ENCODE measurements around the gene PIGB. TPM values are rescaled to one million over a fixed set of nuclear protein-coding genes. Genes with fewer than 3 reads are reported as not detected.
"Not testable (repeated sequence)": the region's sequence is repeated elsewhere in the genome, so short reads cannot be mapped to it uniquely, and the experiment has no call there.

The PIGB gene
- total and polyA plus RNA-seq, 9 donors: 4.8 to 9.3 (median 6.5) TPM

- H3K27me3 ChIP-seq (ENCODE audit: control insufficient read depth, insufficient read depth, low read length); H3K9me3 ChIP-seq (replicated peaks; ENCODE audit: control insufficient read depth, low read depth, low read length); DNase-seq; H3K4me3 ChIP-seq (ENCODE audit: low read length); H3K27ac ChIP-seq (ENCODE audit: low read length); H3K4me1 ChIP-seq (ENCODE audit: control insufficient read depth, insufficient read depth, low read length): not testable (repeated sequence)
- WGBS (ENCODE audit: insufficient coverage): no CpG with 5 or more reads among the region's 32 CpGs
- peaks cover 13% of the 10 kb centered on the region for H3K36me3 ChIP-seq (ENCODE audit: control insufficient read depth, insufficient read depth, low read length)
These were observed 16.2 kb upstream of the PIGB start for GRCh38 chr15:55302801-55303200.

DNA sequence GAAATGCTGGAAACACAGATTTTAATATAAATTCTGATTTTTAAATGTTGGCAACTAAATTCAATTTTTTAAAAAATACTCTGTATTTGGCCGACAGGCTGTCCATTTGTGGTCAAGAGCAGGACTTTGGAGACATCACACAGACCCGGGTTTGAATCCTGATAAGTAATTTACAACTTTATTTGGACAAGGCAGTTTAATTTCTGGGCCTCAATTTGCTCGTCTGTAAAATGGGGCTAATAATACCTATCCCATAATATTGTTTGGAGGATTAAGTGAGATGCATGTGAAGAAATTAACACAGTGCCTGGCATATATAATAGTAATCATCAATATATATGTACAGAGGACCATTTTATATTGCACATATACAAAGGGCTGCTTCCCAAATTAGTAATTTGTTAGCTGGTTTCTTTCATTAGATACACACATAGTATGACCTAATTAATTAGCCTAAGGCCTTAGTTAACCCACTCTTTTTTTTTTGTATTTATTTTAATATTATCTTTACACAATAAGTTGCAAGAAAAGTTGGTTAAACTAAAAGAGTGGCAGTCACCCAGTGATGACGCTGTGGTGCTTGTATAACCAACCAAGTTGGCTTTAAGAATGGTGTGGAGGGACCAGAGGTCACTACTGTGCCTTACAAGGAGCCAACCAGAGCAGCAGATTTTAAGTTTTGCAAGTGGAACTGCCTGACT is 665 bp downstream of the PIGB start:
- WGBS (ENCODE audit: insufficient coverage): 67% methylated on average over 1 of the region's 4 CpGs
- Histone ChIP-seq H3K27me3 (ENCODE audit: control insufficient read depth, insufficient read depth, low read length) (no peaks in the 10 kb centered on the region), H3K36me3 (ENCODE audit: control insufficient read depth, insufficient read depth, low read length) (no peaks in the 10 kb centered on the region), H3K4me1 (ENCODE audit: control insufficient read depth, insufficient read depth, low read length) (peaks cover 8% of the 10 kb centered on the region), H3K4me3 (ENCODE audit: low read length) (peak overlapping the region; percentile 71), H3K27ac (ENCODE audit: low read length) (peak overlapping the region; percentile 89), H3K9me3 (replicated peaks; ENCODE audit: control insufficient read depth, low read depth, low read length) (no peaks in the 10 kb centered on the region)
- peak; percentile 58 for DNase-seq

DNA sequence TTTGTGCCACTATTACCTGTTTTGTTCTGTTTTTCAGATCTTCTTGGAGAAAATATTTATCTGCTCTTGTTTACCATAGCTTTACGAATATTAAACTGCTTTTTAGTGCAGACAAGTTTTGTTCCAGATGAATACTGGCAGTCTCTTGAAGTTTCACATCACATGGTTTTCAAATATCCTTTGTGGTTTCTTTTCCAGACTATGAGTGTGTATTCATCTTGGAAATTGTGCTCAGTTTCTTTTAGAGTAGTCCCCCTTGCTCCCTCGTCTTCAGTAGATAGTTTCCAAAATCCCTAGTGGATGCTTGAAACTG is 1.2 kb downstream of the PIGB start:
- DNase-seq: peak; percentile 54
- Histone ChIP-seq H3K9me3 (replicated peaks; ENCODE audit: control insufficient read depth, low read depth, low read length) (no peaks in the 10 kb centered on the region), H3K27me3 (ENCODE audit: control insufficient read depth, insufficient read depth, low read length) (no peaks in the 10 kb centered on the region), H3K27ac (ENCODE audit: low read length) (no peak overlapping the region), H3K4me1 (ENCODE audit: control insufficient read depth, insufficient read depth, low read length) (peaks cover 8% of the 10 kb centered on the region), H3K36me3 (ENCODE audit: control insufficient read depth, insufficient read depth, low read length) (no peaks in the 10 kb centered on the region), H3K4me3 (ENCODE audit: low read length) (no peak overlapping the region)
- no CpG with 5 or more reads among the region's 2 CpGs for WGBS (ENCODE audit: insufficient coverage)

GRCh38 chr15:55320963-55321362 is 1.9 kb downstream of the PIGB start:
- H3K4me1 ChIP-seq (ENCODE audit: control insufficient read depth, insufficient read depth, low read length): peaks cover 8% of the 10 kb centered on the region
- H3K27me3 ChIP-seq (ENCODE audit: control insufficient read depth, insufficient read depth, low read length): no peaks in the 10 kb centered on the region
- no CpG with 5 or more reads among the region's 1 CpG for WGBS (ENCODE audit: insufficient coverage)
- H3K36me3 ChIP-seq (ENCODE audit: control insufficient read depth, insufficient read depth, low read length): no peaks in the 10 kb centered on the region
- no peaks in the 10 kb centered on the region for H3K9me3 ChIP-seq (replicated peaks; ENCODE audit: control insufficient read depth, low read depth, low read length)
- DNase-seq: no peak
- no peak overlapping the region for H3K4me3 ChIP-seq (ENCODE audit: low read length)
- H3K27ac ChIP-seq (ENCODE audit: low read length): no peak overlapping the region

DNA sequence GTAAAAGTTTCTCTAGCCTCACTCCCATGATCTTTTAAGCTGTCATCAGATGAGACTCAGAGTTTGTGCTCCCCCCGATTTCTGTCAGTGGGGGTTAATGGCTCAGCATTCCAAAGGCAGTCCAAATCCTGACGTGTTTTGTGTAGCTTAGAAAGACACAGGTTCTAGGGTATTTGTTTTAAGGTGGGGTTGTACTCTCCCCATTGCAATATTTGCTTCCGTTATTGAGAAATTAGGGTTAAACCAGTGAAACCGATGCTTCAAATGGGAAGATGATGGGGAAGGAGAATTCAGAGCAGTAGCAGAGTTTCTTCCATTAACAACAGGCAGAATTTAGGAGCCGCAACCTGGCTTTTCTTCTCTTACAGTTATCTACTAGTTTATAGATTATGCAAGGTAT is 3.4 kb downstream of the PIGB start:
- H3K27me3 ChIP-seq (ENCODE audit: control insufficient read depth, insufficient read depth, low read length): no peaks in the 10 kb centered on the region
- H3K27ac ChIP-seq (ENCODE audit: low read length): no peak overlapping the region
- peaks cover 8% of the 10 kb centered on the region for H3K4me1 ChIP-seq (ENCODE audit: control insufficient read depth, insufficient read depth, low read length)
- no peaks in the 10 kb centered on the region for H3K36me3 ChIP-seq (ENCODE audit: control insufficient read depth, insufficient read depth, low read length)
- WGBS (ENCODE audit: insufficient coverage): no CpG with 5 or more reads among the region's 5 CpGs
- H3K4me3 ChIP-seq (ENCODE audit: low read length): no peak overlapping the region
- no peaks in the 10 kb centered on the region for H3K9me3 ChIP-seq (replicated peaks; ENCODE audit: control insufficient read depth, low read depth, low read length)
- DNase-seq: no peak

- peaks cover 6% of the 10 kb centered on the region for H3K36me3 ChIP-seq (ENCODE audit: control insufficient read depth, insufficient read depth, low read length)
- no peaks in the 10 kb centered on the region for H3K4me1 ChIP-seq (ENCODE audit: control insufficient read depth, insufficient read depth, low read length)
- no CpG with 5 or more reads among the region's 1 CpG for WGBS (ENCODE audit: insufficient coverage)
- H3K27ac ChIP-seq (ENCODE audit: low read length): no peak overlapping the region
- no peak for DNase-seq
- no peak overlapping the region for H3K4me3 ChIP-seq (ENCODE audit: low read length)
- no peaks in the 10 kb centered on the region for H3K9me3 ChIP-seq (replicated peaks; ENCODE audit: control insufficient read depth, low read depth, low read length)
- no peaks in the 10 kb centered on the region for H3K27me3 ChIP-seq (ENCODE audit: control insufficient read depth, insufficient read depth, low read length)
These were observed 8.4 kb downstream of the PIGB start for GRCh38 chr15:55327387-55327786.

GRCh38 chr15:55334371-55334770 is 15.3 kb downstream of the PIGB start:
- no peak overlapping the region for H3K4me3 ChIP-seq (ENCODE audit: low read length)
- H3K27me3 ChIP-seq (ENCODE audit: control insufficient read depth, insufficient read depth, low read length): no peaks in the 10 kb centered on the region
- no peak for DNase-seq
- H3K9me3 ChIP-seq (replicated peaks; ENCODE audit: control insufficient read depth, low read depth, low read length): no peaks in the 10 kb centered on the region
- H3K27ac ChIP-seq (ENCODE audit: low read length): no peak overlapping the region
- H3K36me3 ChIP-seq (ENCODE audit: control insufficient read depth, insufficient read depth, low read length): peaks cover 14% of the 10 kb centered on the region
- no CpG with 5 or more reads among the region's 5 CpGs for WGBS (ENCODE audit: insufficient coverage)
- no peaks in the 10 kb centered on the region for H3K4me1 ChIP-seq (ENCODE audit: control insufficient read depth, insufficient read depth, low read length)

GRCh38 chr15:55334997-55335396 is 16.0 kb downstream of the PIGB start:
- Histone ChIP-seq H3K36me3 (ENCODE audit: control insufficient read depth, insufficient read depth, low read length) (peaks cover 14% of the 10 kb centered on the region), H3K4me1 (ENCODE audit: control insufficient read depth, insufficient read depth, low read length) (no peaks in the 10 kb centered on the region), H3K9me3 (replicated peaks; ENCODE audit: control insufficient read depth, low read depth, low read length) (no peaks in the 10 kb centered on the region), H3K27me3 (ENCODE audit: control insufficient read depth, insufficient read depth, low read length) (no peaks in the 10 kb centered on the region), H3K27ac (ENCODE audit: low read length) (no peak overlapping the region), H3K4me3 (ENCODE audit: low read length) (no peak overlapping the region)
- WGBS (ENCODE audit: insufficient coverage): no CpG with 5 or more reads among the region's 1 CpG
- DNase-seq: no peak

GRCh38 chr15:55337160-55337559 is 18.1 kb downstream of the PIGB start:
- no peaks in the 10 kb centered on the region for H3K27me3 ChIP-seq (ENCODE audit: control insufficient read depth, insufficient read depth, low read length)
- H3K4me3 ChIP-seq (ENCODE audit: low read length): no peak overlapping the region
- H3K36me3 ChIP-seq (ENCODE audit: control insufficient read depth, insufficient read depth, low read length): peaks cover 8% of the 10 kb centered on the region
- no peaks in the 10 kb centered on the region for H3K9me3 ChIP-seq (replicated peaks; ENCODE audit: control insufficient read depth, low read depth, low read length)
- no peaks in the 10 kb centered on the region for H3K4me1 ChIP-seq (ENCODE audit: control insufficient read depth, insufficient read depth, low read length)
- DNase-seq: no peak
- 100% methylated on average over 1 of the region's 1 CpG for WGBS (ENCODE audit: insufficient coverage)
- no peak overlapping the region for H3K27ac ChIP-seq (ENCODE audit: low read length)

DNA sequence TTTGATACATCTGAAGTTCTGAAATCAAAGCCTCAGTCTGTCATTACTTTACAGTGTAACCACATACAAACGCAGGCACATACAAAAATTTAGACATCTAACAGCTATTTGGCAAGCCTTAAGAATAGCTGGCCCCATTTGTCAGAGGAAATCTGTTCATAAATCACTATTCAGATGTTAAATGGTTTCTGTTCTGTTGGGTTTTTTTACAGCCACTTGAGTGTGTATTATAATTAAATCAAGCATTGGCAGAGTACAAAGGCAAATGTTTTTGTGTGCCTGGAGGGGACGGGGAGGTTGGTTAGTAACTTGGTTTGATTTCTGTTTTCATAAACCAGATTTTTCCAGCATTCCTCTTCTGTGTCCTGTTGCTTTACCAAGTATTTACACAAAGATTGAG is 24.1 kb downstream of the PIGB start:
- H3K4me1 ChIP-seq (ENCODE audit: control insufficient read depth, insufficient read depth, low read length): no peaks in the 10 kb centered on the region
- no CpG with 5 or more reads among the region's 2 CpGs for WGBS (ENCODE audit: insufficient coverage)
- no peak for DNase-seq
- peaks cover under 1% of the 10 kb centered on the region for H3K36me3 ChIP-seq (ENCODE audit: control insufficient read depth, insufficient read depth, low read length)
- no peaks in the 10 kb centered on the region for H3K27me3 ChIP-seq (ENCODE audit: control insufficient read depth, insufficient read depth, low read length)
- H3K27ac ChIP-seq (ENCODE audit: low read length): no peak overlapping the region
- H3K9me3 ChIP-seq (replicated peaks; ENCODE audit: control insufficient read depth, low read depth, low read length): no peaks in the 10 kb centered on the region
- H3K4me3 ChIP-seq (ENCODE audit: low read length): no peak overlapping the region

DNA sequence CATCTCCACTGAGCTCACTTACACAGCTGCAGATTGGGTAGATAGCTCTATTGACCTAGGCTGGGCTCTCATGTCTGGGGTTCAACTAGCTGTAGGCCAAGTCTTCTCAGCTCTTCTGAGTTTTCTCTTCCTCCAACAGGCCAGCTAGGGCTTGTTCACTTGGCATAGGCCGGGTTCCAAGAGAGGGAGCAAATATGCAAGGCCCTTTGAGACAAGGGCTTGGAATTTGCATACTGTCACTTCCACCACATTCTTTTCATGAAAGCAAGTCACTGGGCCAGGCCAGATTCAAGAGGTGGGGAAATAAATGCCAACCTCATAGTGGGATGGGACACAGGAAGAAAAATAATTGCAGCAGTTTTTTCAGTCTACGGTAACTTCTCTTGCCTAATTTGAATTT is 25.2 kb downstream of the PIGB start:
- Histone ChIP-seq H3K27me3 (ENCODE audit: control insufficient read depth, insufficient read depth, low read length) (no peaks in the 10 kb centered on the region), H3K36me3 (ENCODE audit: control insufficient read depth, insufficient read depth, low read length) (no peaks in the 10 kb centered on the region)
- WGBS (ENCODE audit: insufficient coverage): no CpG with 5 or more reads among the region's 2 CpGs

More for the DNA sequence above, 25.2 kb downstream of the PIGB start:
- no peak overlapping the region for H3K27ac ChIP-seq (ENCODE audit: low read length)
- no peak overlapping the region for H3K4me3 ChIP-seq (ENCODE audit: low read length)
- H3K9me3 ChIP-seq (replicated peaks; ENCODE audit: control insufficient read depth, low read depth, low read length): no peaks in the 10 kb centered on the region
- H3K4me1 ChIP-seq (ENCODE audit: control insufficient read depth, insufficient read depth, low read length): no peaks in the 10 kb centered on the region
- DNase-seq: no peak

All from muscle of leg (tissue), 11 donors.